Ectodermal cell (in vitro differentiated cells): ENCODE results near the gene LMOD1.
"Not testable (repeated sequence)": the region's sequence is repeated elsewhere in the genome, so short reads cannot be mapped to it uniquely, and the experiment has no call there.

Source experiments
- H3K27ac ChIP-seq: 2 replicates; pipeline ENCODE4 v1.7.0; 2013; ENCODE audit warnings: mild to moderate bottlenecking, low read depth, low read length; ENCODE audit not compliant: insufficient read depth, poor library complexity, severe bottlenecking
- H3K27me3 ChIP-seq: 2 replicates; pipeline ENCODE4 v1.7.0; 2013; ENCODE audit warnings: mild to moderate bottlenecking, low read length; ENCODE audit not compliant: insufficient read depth, control insufficient read depth, poor library complexity, severe bottlenecking
- H3K36me3 ChIP-seq: one replicate; pipeline ENCODE4 v1.7.0; 2013; ENCODE audit warnings: low read length; ENCODE audit not compliant: control insufficient read depth, insufficient read depth
- H3K4me1 ChIP-seq: one replicate; pipeline ENCODE4 v1.7.0; 2013; ENCODE audit warnings: low read length; ENCODE audit not compliant: control insufficient read depth, insufficient read depth
- H3K4me3 ChIP-seq: 2 replicates; pipeline ENCODE4 v1.7.0; 2013; ENCODE audit warnings: low read depth, low read length, control low read depth; ENCODE audit not compliant: insufficient read depth
- H3K9me3 ChIP-seq: 2 replicates; pipeline ENCODE4 v1.7.0; 2013; ENCODE audit warnings: mild to moderate bottlenecking, low read length, moderate library complexity; ENCODE audit not compliant: control insufficient read depth
- WGBS, 2 experiments: methylation state at CpG; one replicate each; pipeline ENCODE4 v1.1.7; 2013; ENCODE audit warnings: missing lambda C conversion rate in 2 of 2; 5-methylcytosine and 5-hydroxymethylcytosine counted together

The LMOD1 gene

GRCh38 chr1:201874672-201875071 is 71.7 kb downstream of the LMOD1 start:
- peaks cover 57% of the 10 kb centered on the region for H3K36me3 ChIP-seq
- H3K9me3 ChIP-seq: no peaks in the 10 kb centered on the region
- H3K27ac ChIP-seq: no peak overlapping the region
- H3K4me3 ChIP-seq: no peak overlapping the region
- no peaks in the 10 kb centered on the region for H3K27me3 ChIP-seq
- WGBS, 2 experiments: 97% methylated on average over 1 of the region's 1 CpG
- H3K4me1 ChIP-seq: no peaks in the 10 kb centered on the region

GRCh38 chr1:201870397-201870796 is 76.0 kb downstream of the LMOD1 start:
- Histone ChIP-seq H3K27me3 (no peaks in the 10 kb centered on the region), H3K9me3 (no peaks in the 10 kb centered on the region), H3K4me3 (no peak overlapping the region), H3K27ac (no peak overlapping the region), H3K4me1 (no peaks in the 10 kb centered on the region), H3K36me3 (peaks cover 79% of the 10 kb centered on the region)
- 96% methylated on average over 10 of the region's 10 CpGs for WGBS, 2 experiments

- H3K4me3 ChIP-seq: no peak overlapping the region
- no peak overlapping the region for H3K27ac ChIP-seq
- no peaks in the 10 kb centered on the region for H3K27me3 ChIP-seq
- no peaks in the 10 kb centered on the region for H3K9me3 ChIP-seq
- 98% methylated on average over 7 of the region's 7 CpGs for WGBS, 2 experiments
- H3K4me1 ChIP-seq: no peaks in the 10 kb centered on the region
- H3K36me3 ChIP-seq: peaks cover 30% of the 10 kb centered on the region
Observed at GRCh38 chr1:201861448-201861847, 84.9 kb downstream of the LMOD1 start.

- 88 to 89% methylated on average over 5 of the region's 5 CpGs for WGBS, 2 experiments
- Histone ChIP-seq H3K36me3 (peaks cover 46% of the 10 kb centered on the region), H3K9me3 (no peaks in the 10 kb centered on the region), H3K4me3 (no peak overlapping the region), H3K27ac (no peak overlapping the region), H3K27me3 (no peaks in the 10 kb centered on the region), H3K4me1 (no peaks in the 10 kb centered on the region)
Observed at GRCh38 chr1:201859424-201859823, 86.9 kb downstream of the LMOD1 start.

- not testable (repeated sequence) for H3K4me1 ChIP-seq, H3K9me3 ChIP-seq, H3K27me3 ChIP-seq, H3K4me3 ChIP-seq, H3K27ac ChIP-seq
- 79 to 95% methylated on average over 2 of the region's 2 CpGs for WGBS, 2 experiments
- H3K36me3 ChIP-seq: peaks cover 71% of the 10 kb centered on the region
Observed at GRCh38 chr1:201856722-201857121, 89.6 kb downstream of the LMOD1 start.

- Histone ChIP-seq H3K4me3 (no peak overlapping the region), H3K27ac (no peak overlapping the region), H3K4me1 (no peaks in the 10 kb centered on the region), H3K27me3 (no peaks in the 10 kb centered on the region), H3K36me3 (peaks cover 83% of the 10 kb centered on the region), H3K9me3 (no peaks in the 10 kb centered on the region)
- 100% methylated on average over 1 of the region's 1 CpG for WGBS, 2 experiments
Observed at GRCh38 chr1:201851949-201852348, 94.4 kb downstream of the LMOD1 start.

- 96 to 100% methylated on average over 1 of the region's 1 CpG for WGBS, 2 experiments
- Histone ChIP-seq H3K4me3 (no peak overlapping the region), H3K27ac (no peak overlapping the region), H3K27me3 (no peaks in the 10 kb centered on the region), H3K4me1 (no peaks in the 10 kb centered on the region), H3K36me3 (peaks cover 68% of the 10 kb centered on the region), H3K9me3 (no peaks in the 10 kb centered on the region)
Observed at GRCh38 chr1:201850053-201850397, 96.3 kb downstream of the LMOD1 start.

GRCh38 chr1:201849372-201850052 is 96.8 kb downstream of the LMOD1 start:
- Histone ChIP-seq H3K4me1 (no peaks in the 10 kb centered on the region), H3K27me3 (no peaks in the 10 kb centered on the region), H3K4me3 (no peak overlapping the region), H3K36me3 (peaks cover 62% of the 10 kb centered on the region), H3K9me3 (no peaks in the 10 kb centered on the region), H3K27ac (no peak overlapping the region)
- WGBS, 2 experiments: 94 to 95% methylated on average over 2 of the region's 2 CpGs

GRCh38 chr1:201848230-201848629 is 98.1 kb downstream of the LMOD1 start:
- Histone ChIP-seq H3K9me3 (no peaks in the 10 kb centered on the region), H3K4me1 (no peaks in the 10 kb centered on the region), H3K36me3 (peaks cover 52% of the 10 kb centered on the region), H3K4me3 (no peak overlapping the region), H3K27ac (no peak overlapping the region), H3K27me3 (no peaks in the 10 kb centered on the region)
- WGBS, 2 experiments: 97 to 98% methylated on average over 6 of the region's 6 CpGs

- H3K9me3 ChIP-seq: no peaks in the 10 kb centered on the region
- peaks cover 41% of the 10 kb centered on the region for H3K36me3 ChIP-seq
- no peaks in the 10 kb centered on the region for H3K4me1 ChIP-seq
- H3K27ac ChIP-seq: no peak overlapping the region
- H3K27me3 ChIP-seq: no peaks in the 10 kb centered on the region
- 92% methylated on average over 1 of the region's 1 CpG; no CpG with 5 or more reads in 1 of the 2 experiments for WGBS, 2 experiments
- H3K4me3 ChIP-seq: no peak overlapping the region
Observed at GRCh38 chr1:201847150-201847549, 99.2 kb downstream of the LMOD1 start.
